Right lobe of liver (tissue), 6 donors: ENCODE measurements around the gene ANKRD44. TPM values are rescaled to one million over a fixed set of nuclear protein-coding genes. Genes with fewer than 3 reads are reported as not detected.

Experiments
- ATAC-seq, 4 donors: fragments of 200-7000 bp; cut with Tn5 transposase; one replicate each; pipeline ENCODE4 v1.9.1; 2020; ENCODE audit warnings: mild to moderate bottlenecking in 4 of 4, moderate library complexity in 4 of 4
- DNase-seq, 3 donors: peaks; one replicate each; pipeline ENCODE4 v3.0.0-alpha.2; 2020
- H3K27ac ChIP-seq, 3 donors: fragments of 200-600 bp; one replicate each; pipeline ENCODE4 v1.8.0; 2022
- H3K27me3 ChIP-seq, 2 donors: fragments of 200-600 bp; one replicate each; pipeline ENCODE4 v1.8.0; 2022
- H3K36me3 ChIP-seq, 4 donors: fragments of 200-600 bp; sonication (generic) in 1 of 4; one replicate each; pipeline versions ENCODE4 v1.5.1 to v1.8.0; 2017 to 2022; ENCODE audit warnings: control low read depth in 1 of 4
- H3K4me1 ChIP-seq, 4 donors: fragments of 200-600 bp; sonication (generic) in 1 of 4; one replicate each; pipeline versions ENCODE4 v1.5.1 to v1.8.0; 2017 to 2022; ENCODE audit warnings: control low read depth in 1 of 4
- H3K4me3 ChIP-seq, 3 donors: fragments of 200-600 bp; one replicate each; pipeline ENCODE4 v1.8.0; 2022
- H3K9me3 ChIP-seq, 4 donors: fragments of 200-600 bp; sonication (generic) in 1 of 4; one replicate each; pipeline versions ENCODE4 v1.5.1 to v1.8.0; 2017 to 2022; ENCODE audit warnings: control low read depth in 1 of 4
- POLR2A ChIP-seq: fragments of 450-650 bp; IDR thresholded peaks from one replicate; pipeline ENCODE4 v1.6.1; 2017; ENCODE audit warnings: antibody characterized with exemption, mild to moderate bottlenecking
- whole genome bisulfite sequencing: methylation state at CpG from one replicate; pipeline ENCODE4 v1.1.6; 2018; ENCODE audit warnings: low coverage, low lambda C conversion rate; ENCODE audit not compliant: insufficient coverage; ENCODE audit errors: missing lambda C conversion rate; 5-methylcytosine and 5-hydroxymethylcytosine counted together
- intact Hi-C, 2 donors: fragments of 100-400 bp; cut with DNase I; formaldehyde crosslinking; loops; one replicate each; pipeline versions ENCODE4 v1.11.2 to v1.14.1; 2022
- total RNA-seq, 6 experiments: library from RNA; depleted of rRNA in 2 of 6; stranded (reverse); fragments of >200 nt in 2 of 6; fragmentation: NEBNext Ultra II Directional in 3 of 6; extraction: Animal tissue kit (Norgen Biotek cat#: 25700) in 3 of 6; gene quantifications; one replicate each; pipeline versions ENCODE4 v1.1.0 to v1.2.4, GENCODE V29; 2016 to 2023
- TF ChIP-seq, protein P1 (sequence below), 4 donors: fragments of 200-600 bp in 3 of 4; fragments of 450-650 bp in 1 of 4; IDR thresholded peaks; one replicate each; pipeline versions ENCODE4 v1.5.1 to v1.8.0; 2016 to 2022; ENCODE audit warnings: antibody characterized with exemption in 4 of 4, mild to moderate bottlenecking in 2 of 4
- donor health status: DM: no; HTN: yes; CAD: no.
- donor health status: DM: no; HTN: no; CAD: no.
- donor health status: DM: no; HTN: no; CAD: no.
- donor health status: DM: no; HTN: yes; CAD: no.
- donor health status: DM: no; HTN: yes; CAD: no.

The ANKRD44 gene
- total RNA-seq, 6 experiments from 2014 or later = 7.9 to 19.5 (median 13.3) TPM

DNA sequence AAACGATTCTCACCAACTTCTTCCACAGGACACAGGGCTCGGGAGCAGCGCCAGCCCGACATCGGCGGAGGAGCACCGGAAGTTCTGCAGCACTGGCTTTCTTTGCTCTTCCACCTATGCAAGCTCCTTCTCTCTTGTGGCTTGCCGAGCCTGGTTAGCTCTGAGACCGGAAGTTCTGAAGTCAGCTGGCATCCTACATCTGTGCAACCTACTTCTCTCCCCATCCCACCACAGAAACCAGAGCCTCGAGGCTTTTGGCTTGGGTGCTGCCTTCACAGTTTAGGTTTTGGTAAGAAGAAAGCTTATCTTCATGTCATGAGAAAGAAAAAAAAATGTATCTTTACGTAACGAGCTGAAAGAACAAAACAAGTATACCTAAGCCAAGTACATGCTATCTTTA is 111.7 kb downstream of the ANKRD44 start:
- Histone ChIP-seq H3K4me1 (peaks cover 0 to 16% (median 0%) of the 10 kb centered on the region in 4 donors), H3K9me3 (no peaks in the 10 kb centered on the region), H3K4me3 (no peak overlapping the region), H3K36me3 (no peaks in the 10 kb centered on the region), H3K27me3 (no peaks in the 10 kb centered on the region), H3K27ac (peak overlapping the region in 1 of 3 donors; percentile 41)
- intact Hi-C loops = loop anchor here in 1 of 2 donors (10.0 kb wide), 1 partner anchor 116 kb away; the partner anchor contains the start of gene ANKRD44
- peak; percentile 47 to 61 (median 54) for DNase-seq
- 62% methylated on average over 12 of the region's 12 CpGs for WGBS
- TF ChIP-seq POLR2A = no peak
- ATAC-seq = peak; percentile 63 to 75 (median 72)

DNA sequence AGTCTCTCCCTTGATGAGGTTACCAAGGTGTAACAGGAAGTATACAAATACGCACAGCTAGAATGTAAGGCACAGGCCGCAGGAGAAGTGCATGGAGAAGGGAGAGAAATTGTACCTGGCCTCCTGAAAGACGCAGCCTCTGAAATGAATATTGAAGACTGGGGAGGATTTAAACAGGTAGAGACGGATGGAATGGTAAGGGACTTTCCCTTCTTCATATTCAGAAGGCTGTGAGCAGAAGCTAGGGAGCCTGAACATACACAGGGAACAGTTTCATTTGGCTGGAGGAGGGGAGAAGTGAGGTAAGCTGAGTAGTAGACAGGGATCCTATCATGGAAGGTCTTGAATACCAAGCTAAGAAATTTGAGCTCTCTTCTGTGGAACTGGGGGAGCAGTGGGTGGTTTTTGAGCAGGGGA is 112.7 kb downstream of the ANKRD44 start:
- intact Hi-C loops = loop anchor here in 1 of 2 donors (10.0 kb wide), 1 partner anchor 117 kb away; the partner anchor contains the start of gene ANKRD44
- H3K27ac ChIP-seq = peak overlapping the region in 1 of 3 donors; percentile 41
- TF ChIP-seq POLR2A = no peak
- TF ChIP-seq, protein P1, sequence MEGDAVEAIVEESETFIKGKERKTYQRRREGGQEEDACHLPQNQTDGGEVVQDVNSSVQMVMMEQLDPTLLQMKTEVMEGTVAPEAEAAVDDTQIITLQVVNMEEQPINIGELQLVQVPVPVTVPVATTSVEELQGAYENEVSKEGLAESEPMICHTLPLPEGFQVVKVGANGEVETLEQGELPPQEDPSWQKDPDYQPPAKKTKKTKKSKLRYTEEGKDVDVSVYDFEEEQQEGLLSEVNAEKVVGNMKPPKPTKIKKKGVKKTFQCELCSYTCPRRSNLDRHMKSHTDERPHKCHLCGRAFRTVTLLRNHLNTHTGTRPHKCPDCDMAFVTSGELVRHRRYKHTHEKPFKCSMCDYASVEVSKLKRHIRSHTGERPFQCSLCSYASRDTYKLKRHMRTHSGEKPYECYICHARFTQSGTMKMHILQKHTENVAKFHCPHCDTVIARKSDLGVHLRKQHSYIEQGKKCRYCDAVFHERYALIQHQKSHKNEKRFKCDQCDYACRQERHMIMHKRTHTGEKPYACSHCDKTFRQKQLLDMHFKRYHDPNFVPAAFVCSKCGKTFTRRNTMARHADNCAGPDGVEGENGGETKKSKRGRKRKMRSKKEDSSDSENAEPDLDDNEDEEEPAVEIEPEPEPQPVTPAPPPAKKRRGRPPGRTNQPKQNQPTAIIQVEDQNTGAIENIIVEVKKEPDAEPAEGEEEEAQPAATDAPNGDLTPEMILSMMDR (IDR thresholded peaks at IDR 0.05) = no peak
- ATAC-seq = no peak
- H3K4me1 ChIP-seq = peaks cover 0 to 16% (median 0%) of the 10 kb centered on the region in 4 donors
- H3K9me3 ChIP-seq = no peaks in the 10 kb centered on the region
- 66% methylated on average over 4 of the region's 4 CpGs for WGBS
- no peak overlapping the region for H3K4me3 ChIP-seq
- no peaks in the 10 kb centered on the region for H3K27me3 ChIP-seq
- no peaks in the 10 kb centered on the region for H3K36me3 ChIP-seq
- no peak for DNase-seq

DNA sequence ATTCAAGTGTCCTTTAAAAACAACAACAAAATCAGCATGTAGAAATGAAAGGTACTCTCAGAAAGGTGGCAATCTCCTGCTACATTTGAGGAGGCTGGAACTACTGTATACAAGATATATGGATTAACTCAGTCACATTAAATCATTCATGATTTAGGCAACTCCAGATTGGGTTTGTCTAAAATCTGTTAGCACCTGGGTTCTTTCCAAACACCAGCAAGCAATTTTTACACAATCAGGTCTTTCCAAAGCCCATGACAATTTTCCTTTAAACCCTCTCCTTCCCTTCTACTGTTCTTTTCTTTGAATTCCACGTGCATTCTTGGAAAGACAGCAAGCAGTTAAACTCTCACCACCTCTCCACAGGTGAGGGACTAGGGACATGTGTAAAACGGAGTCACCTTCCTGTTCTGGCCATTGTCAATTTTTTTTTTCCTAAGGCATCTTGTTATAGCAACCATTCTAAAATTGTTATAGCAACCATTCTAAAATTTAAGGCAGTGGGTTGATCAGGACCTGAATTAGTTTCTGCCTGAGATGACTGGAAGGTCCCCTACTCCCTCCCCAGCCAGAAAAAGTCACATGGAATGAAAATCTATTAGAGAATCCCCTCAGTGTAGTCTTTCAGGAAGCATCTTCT is 113.9 kb downstream of the ANKRD44 start:
- Histone ChIP-seq H3K4me1 (peaks cover 0 to 16% (median 0%) of the 10 kb centered on the region in 4 donors), H3K4me3 (no peak overlapping the region)
- TF ChIP-seq, protein P1 (IDR thresholded peaks at IDR 0.05) = no peak

DNA sequence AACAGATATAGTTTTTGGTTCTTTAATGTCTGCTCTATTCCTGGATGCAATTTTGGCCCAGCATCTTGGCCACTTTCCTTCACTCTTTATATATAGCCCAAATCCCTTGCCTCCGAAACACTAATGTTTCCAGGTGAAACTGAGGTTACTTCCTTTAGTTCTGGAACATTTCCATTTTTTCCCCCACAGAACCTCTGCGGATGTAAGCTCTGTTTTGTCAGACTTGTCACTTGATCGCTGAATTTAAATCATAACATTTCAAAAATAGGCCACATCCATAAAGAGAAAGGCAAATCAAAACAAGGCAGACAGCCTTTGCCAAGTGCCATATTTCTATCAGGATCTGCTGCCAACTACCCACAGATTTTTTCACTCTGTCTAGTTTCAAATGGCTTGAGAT is 115.1 kb downstream of the ANKRD44 start:
- intact Hi-C loops = loop anchor here in 1 of 2 donors (10.0 kb wide), 1 partner anchor 119 kb away; the partner anchor contains the start of gene ANKRD44
- no peaks in the 10 kb centered on the region for H3K27me3 ChIP-seq
- H3K9me3 ChIP-seq = no peaks in the 10 kb centered on the region
- peaks cover 0 to 10% (median 0%) of the 10 kb centered on the region in 4 donors for H3K4me1 ChIP-seq
- TF ChIP-seq POLR2A = no peak
- TF ChIP-seq, protein P1 (IDR thresholded peaks at IDR 0.05) = no peak
- H3K36me3 ChIP-seq = no peaks in the 10 kb centered on the region
- DNase-seq (no peak), ATAC-seq (no peak)
- no peak overlapping the region for H3K4me3 ChIP-seq
- H3K27ac ChIP-seq = no peak overlapping the region
- 47% methylated on average over 3 of the region's 3 CpGs for WGBS

More for the DNA sequence above, 113.9 kb downstream of the ANKRD44 start:
- H3K27ac ChIP-seq = no peak overlapping the region
- intact Hi-C loops = loop anchor here in 1 of 2 donors (10.0 kb wide), 1 partner anchor 118 kb away; the partner anchor contains the start of gene ANKRD44
- no peaks in the 10 kb centered on the region for H3K9me3 ChIP-seq
- H3K27me3 ChIP-seq = no peaks in the 10 kb centered on the region
- WGBS = 0% methylated on average over 1 of the region's 2 CpGs
- no peak for DNase-seq
- no peaks in the 10 kb centered on the region for H3K36me3 ChIP-seq
- peak in 1 of 4 donors; percentile 13 for ATAC-seq

DNA sequence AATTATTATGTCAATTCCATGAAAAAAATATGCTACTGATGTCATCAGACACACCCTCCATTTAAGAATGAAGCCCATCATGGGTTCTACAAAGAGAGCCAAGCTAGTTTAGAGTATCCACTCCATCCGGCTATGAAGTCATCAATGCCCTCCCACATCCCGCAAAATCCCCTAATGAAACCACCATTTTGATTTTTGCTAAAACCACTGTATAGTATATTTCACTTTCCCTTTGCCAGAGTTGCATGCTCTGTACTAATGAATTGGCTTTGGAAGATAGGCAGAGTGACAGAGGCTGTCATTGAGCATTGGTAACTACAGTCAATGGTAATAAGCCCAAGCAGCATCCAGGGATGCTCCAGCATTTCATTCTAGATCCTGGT is 118.6 kb downstream of the ANKRD44 start:
- no peaks in the 10 kb centered on the region for H3K4me1 ChIP-seq
- TF ChIP-seq, protein P1 (IDR thresholded peaks at IDR 0.05) = no peak
- no peak for TF ChIP-seq POLR2A
- ATAC-seq = peak in 2 of 4 donors; percentile 9 to 29
- no peaks in the 10 kb centered on the region for H3K36me3 ChIP-seq
- no peaks in the 10 kb centered on the region for H3K27me3 ChIP-seq
- 64% methylated on average over 2 of the region's 2 CpGs for WGBS
- no peaks in the 10 kb centered on the region for H3K9me3 ChIP-seq
- H3K27ac ChIP-seq = no peak overlapping the region
- no peak overlapping the region for H3K4me3 ChIP-seq
- DNase-seq = no peak
- intact Hi-C loops = loop anchor here in 1 of 2 donors (10.0 kb wide), 1 partner anchor 123 kb away; the partner anchor contains the start of gene ANKRD44
